ENCODE data around the gene TMEM121. TPM values are rescaled to one million over a fixed set of nuclear protein-coding genes. Genes with fewer than 3 reads are reported as not detected.

Gene TMEM121
- total RNA-seq, 1 donor from 2014 or later: 4.0 TPM

GRCh38 chr14:105494606-105494929 lies 31.8 kb upstream of the TMEM121 start:
- TF ChIP-seq, protein P1, sequence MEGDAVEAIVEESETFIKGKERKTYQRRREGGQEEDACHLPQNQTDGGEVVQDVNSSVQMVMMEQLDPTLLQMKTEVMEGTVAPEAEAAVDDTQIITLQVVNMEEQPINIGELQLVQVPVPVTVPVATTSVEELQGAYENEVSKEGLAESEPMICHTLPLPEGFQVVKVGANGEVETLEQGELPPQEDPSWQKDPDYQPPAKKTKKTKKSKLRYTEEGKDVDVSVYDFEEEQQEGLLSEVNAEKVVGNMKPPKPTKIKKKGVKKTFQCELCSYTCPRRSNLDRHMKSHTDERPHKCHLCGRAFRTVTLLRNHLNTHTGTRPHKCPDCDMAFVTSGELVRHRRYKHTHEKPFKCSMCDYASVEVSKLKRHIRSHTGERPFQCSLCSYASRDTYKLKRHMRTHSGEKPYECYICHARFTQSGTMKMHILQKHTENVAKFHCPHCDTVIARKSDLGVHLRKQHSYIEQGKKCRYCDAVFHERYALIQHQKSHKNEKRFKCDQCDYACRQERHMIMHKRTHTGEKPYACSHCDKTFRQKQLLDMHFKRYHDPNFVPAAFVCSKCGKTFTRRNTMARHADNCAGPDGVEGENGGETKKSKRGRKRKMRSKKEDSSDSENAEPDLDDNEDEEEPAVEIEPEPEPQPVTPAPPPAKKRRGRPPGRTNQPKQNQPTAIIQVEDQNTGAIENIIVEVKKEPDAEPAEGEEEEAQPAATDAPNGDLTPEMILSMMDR (IDR thresholded peaks at IDR 0.05; ENCODE audit: insufficient read depth, low read depth, low read length): no peak
- no peak for TF ChIP-seq EZH2 (IDR thresholded peaks at IDR 0.05; ENCODE audit: insufficient read depth, low read length)
- Histone ChIP-seq H3K9me3 (ENCODE audit: insufficient read depth, low read depth, low read length) (no peaks in the 10 kb centered on the region), H3K4me3 (ENCODE audit: insufficient read depth, low read depth, low read length) (no peak overlapping the region), H2AFZ (ENCODE audit: low read depth, low read length) (no peak overlapping the region), H4K20me1 (ENCODE audit: insufficient read depth, low read length) (peaks cover 5% of the 10 kb centered on the region), H3K79me2 (ENCODE audit: insufficient read depth, low read length) (peaks cover 8% of the 10 kb centered on the region), H3K4me2 (ENCODE audit: low read length) (no peak overlapping the region), H3K9ac (ENCODE audit: low read length) (no peak overlapping the region), H3K27ac (ENCODE audit: low read depth, low read length) (no peak overlapping the region), H3K4me1 (ENCODE audit: insufficient read depth, low read length) (peaks cover 6% of the 10 kb centered on the region), H3K27me3 (ENCODE audit: insufficient read depth, low read length) (no peaks in the 10 kb centered on the region), H3K36me3 (ENCODE audit: insufficient read depth, low read length) (no peaks in the 10 kb centered on the region)
- Mint-ChIP-seq H3K27me3 (ENCODE audit: low read depth, unreplicated experiment) (no peaks in the 10 kb centered on the region), H3K4me1 (ENCODE audit: low read depth, unreplicated experiment) (peaks cover under 1% of the 10 kb centered on the region), H3K4me3 (ENCODE audit: unreplicated experiment) (no peak overlapping the region), H3K9me3 (ENCODE audit: unreplicated experiment) (no peaks in the 10 kb centered on the region), H3K36me3 (ENCODE audit: low read depth, unreplicated experiment) (no peaks in the 10 kb centered on the region), H3K27ac (ENCODE audit: unreplicated experiment) (no peak overlapping the region)
- DNase-seq (ENCODE audit: low read depth) (no peak), FAIRE-seq (no peak)

DNA sequence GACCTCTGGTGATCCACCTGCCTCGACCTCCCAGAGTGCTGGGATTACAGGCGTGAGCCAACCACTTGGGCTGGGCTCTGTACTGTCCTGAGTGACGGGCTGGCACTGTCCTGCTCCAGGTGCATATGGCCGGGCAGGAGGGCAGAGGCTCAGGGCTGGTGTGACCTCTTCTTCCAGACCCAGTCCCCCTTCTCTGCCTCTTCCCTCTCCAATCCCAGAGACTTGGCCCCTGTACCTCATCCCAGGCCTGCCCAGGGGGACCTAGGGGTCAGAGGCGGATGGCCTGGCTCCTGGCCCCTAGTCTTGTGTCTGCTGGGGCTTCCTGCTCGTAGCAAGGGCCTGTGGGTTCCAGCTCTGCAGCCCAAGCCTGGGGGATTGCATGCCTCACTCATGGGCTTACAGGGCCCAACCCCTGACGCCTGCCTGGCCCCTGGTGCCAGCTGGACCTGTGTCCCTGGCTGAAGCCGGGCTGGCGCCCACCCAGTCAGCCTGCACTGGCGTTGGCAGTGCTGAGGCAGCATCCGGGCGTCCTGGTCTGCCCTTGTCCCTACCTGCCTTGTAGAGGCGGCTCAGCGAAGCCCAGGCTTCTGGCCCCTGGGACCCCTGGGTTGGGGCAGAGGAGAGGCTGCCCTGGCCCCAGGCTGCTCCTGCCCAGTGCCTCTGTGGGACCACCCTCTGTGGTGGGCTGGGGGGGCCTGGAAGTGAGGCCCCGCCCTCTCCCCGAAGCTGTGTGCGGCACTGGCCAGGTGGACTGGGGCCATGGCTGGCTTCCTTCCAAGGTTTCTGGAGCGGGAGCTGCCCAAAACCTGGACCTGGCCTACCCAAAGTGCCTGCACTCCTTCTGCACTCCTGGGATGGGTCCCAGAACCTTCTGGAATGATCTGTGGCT lies 31.0 kb upstream of the TMEM121 start:
- H3K4me2 ChIP-seq (ENCODE audit: low read length): no peak overlapping the region
- no peaks in the 10 kb centered on the region for H3K9me3 ChIP-seq (ENCODE audit: insufficient read depth, low read depth, low read length)
- H3K79me2 ChIP-seq (ENCODE audit: insufficient read depth, low read length): peaks cover 8% of the 10 kb centered on the region
- Mint-ChIP-seq H3K36me3 (ENCODE audit: low read depth, unreplicated experiment) (no peaks in the 10 kb centered on the region), H3K9me3 (ENCODE audit: unreplicated experiment) (no peaks in the 10 kb centered on the region), H3K4me3 (ENCODE audit: unreplicated experiment) (no peak overlapping the region), H3K4me1 (ENCODE audit: low read depth, unreplicated experiment) (no peaks in the 10 kb centered on the region), H3K27ac (ENCODE audit: unreplicated experiment) (no peak overlapping the region), H3K27me3 (ENCODE audit: low read depth, unreplicated experiment) (no peaks in the 10 kb centered on the region)
- H3K4me3 ChIP-seq (ENCODE audit: insufficient read depth, low read depth, low read length): no peak overlapping the region
- no peak overlapping the region for H3K9ac ChIP-seq (ENCODE audit: low read length)
- peaks cover 3% of the 10 kb centered on the region for H3K4me1 ChIP-seq (ENCODE audit: insufficient read depth, low read length)
- no peaks in the 10 kb centered on the region for H3K27me3 ChIP-seq (ENCODE audit: insufficient read depth, low read length)
- no peak overlapping the region for H3K27ac ChIP-seq (ENCODE audit: low read depth, low read length)
- TF ChIP-seq, protein P1 (IDR thresholded peaks at IDR 0.05; ENCODE audit: insufficient read depth, low read depth, low read length): no peak
- TF ChIP-seq EZH2 (IDR thresholded peaks at IDR 0.05; ENCODE audit: insufficient read depth, low read length): no peak
- H3K36me3 ChIP-seq (ENCODE audit: insufficient read depth, low read length): no peaks in the 10 kb centered on the region
- no peak for FAIRE-seq
- peaks cover 5% of the 10 kb centered on the region for H4K20me1 ChIP-seq (ENCODE audit: insufficient read depth, low read length)
- no peak for DNase-seq (ENCODE audit: low read depth)
- no peak overlapping the region for H2AFZ ChIP-seq (ENCODE audit: low read depth, low read length)
